Stimulated activated CD8-positive, alpha-beta memory T cell treated with anti-CD3 and anti-CD28 coated beads, Interleukin-12 subunit alpha, Interleukin-12 subunit beta, amount 100 ng/mL, for 1 hour (primary cell): ENCODE data around the gene SNED1.

Experiments
- DNase-seq: peaks from one replicate; pipeline ENCODE4 v3.0.0-alpha.2; 2020; ENCODE audit warnings: low read depth

Gene SNED1

DNA sequence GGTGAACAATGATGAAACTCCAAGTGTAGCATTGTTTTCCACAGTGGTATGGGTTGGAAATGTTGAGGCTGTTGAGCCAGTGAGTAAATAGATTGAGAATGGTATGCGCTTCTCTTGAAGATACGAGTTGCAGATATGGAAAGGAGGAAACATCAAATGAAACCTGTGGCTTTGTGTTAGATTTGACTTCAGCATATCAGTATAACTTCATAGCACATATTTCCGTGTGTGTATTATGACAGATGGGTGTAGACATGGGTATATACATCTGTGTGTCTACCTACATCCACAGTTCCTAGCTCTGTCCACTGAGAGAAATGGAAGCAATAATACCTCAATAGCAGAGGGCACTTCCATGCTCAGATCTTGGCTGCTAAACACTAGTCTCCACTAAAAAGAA, 8.0 kb downstream of the SNED1 start:
- DNase-seq: no peak

DNA sequence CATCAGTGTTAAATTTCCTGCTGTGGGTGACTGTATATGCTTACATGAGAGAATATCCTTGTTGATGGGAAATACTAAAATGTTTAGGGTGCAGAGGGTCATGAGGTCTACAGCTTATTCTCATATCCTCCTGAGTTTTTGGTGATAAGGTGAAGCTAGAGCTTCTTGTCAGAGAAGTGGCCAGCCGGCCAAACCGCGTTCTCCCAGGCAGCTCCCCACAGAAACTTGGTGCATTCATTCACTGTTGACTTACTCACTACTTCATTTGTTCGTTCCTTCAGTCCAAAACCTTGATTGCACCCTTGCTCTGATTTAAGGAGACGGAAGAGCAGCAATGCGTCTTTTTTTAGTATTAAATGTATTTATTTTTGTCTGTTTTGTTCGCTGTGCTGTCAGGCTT, 8.7 kb downstream of the SNED1 start:
- no peak for DNase-seq

DNA sequence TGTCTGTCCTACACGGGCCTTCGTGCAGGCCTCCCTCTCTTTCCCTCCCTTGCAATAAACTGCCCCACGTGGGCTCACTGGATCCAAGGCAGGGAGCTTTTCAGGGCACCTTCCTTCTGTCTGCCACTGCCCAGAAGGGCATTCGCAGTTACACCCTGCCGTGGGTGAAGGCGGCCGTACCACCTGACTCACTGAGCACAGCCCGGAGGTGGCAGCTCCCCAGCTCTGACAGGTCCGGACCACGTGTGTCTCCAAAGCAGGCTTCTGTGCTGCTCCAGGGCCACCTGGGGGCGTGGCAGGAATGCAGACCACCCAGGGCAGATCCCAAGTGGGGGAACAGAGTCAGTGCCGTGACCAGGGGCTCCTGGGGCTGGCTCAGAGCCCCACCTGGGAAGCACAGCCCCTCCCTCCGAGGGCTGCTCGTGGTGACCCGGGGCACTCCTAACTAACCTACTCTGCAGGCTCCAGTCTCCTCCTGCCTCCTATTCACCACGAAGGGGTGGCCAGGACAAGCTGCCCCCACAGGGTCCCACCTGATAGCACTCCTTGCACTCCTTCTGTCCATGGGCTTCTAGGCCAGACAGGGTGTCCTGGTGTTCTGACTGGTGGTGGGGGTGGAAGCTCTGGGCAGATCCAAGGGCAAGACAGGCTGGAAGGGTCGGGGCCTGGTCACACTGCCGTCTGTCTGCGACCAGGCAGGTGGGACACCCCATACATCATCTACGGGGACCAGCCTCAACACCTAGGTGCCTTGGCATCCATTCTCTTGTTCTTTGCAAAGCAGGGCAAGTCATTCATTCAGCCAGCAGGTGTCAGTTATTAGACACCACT, 9.7 kb downstream of the SNED1 start:
- DNase-seq: no peak

DNA sequence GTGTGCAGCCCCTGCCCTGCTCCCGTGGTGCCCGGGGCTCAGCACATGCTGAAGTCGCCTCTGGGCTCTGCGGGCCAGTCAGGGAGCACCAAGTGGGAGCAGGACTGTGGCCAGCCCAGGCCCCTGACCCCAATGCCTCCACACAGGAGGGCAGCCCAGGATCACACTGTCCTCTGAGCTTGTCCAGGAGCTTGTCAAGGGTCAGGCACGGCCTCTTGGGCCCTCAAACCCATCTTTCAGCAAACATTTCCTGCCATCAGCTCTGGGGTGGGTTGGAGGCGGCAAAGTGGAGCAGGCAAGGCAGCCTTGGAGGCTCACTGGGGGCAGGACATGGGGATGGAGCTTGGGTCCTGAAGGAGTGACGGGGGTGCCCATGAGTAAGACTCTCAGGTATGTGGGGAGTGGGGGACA, 10.3 kb downstream of the SNED1 start:
- DNase-seq: no peak

DNA sequence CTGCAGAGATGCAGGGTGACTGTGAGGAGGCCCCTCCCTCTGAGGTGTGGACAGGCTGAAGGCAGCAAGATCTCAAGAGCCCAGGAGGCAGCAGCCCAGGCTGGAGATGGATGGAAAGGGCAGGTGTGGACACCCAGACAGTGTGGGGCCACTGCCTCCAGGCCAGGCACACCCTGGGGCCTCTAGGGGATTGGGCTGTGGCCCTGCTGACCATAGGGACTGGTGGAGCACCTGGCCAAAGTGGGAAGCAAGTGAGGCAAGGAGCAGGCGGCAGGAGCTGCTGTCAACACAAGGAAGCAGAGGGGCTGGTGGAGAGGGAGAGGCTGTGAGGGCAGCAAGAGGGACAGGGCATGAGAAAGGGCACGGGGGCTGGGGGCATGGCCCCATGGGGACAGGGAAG, 10.8 kb downstream of the SNED1 start:
- no peak for DNase-seq

DNA sequence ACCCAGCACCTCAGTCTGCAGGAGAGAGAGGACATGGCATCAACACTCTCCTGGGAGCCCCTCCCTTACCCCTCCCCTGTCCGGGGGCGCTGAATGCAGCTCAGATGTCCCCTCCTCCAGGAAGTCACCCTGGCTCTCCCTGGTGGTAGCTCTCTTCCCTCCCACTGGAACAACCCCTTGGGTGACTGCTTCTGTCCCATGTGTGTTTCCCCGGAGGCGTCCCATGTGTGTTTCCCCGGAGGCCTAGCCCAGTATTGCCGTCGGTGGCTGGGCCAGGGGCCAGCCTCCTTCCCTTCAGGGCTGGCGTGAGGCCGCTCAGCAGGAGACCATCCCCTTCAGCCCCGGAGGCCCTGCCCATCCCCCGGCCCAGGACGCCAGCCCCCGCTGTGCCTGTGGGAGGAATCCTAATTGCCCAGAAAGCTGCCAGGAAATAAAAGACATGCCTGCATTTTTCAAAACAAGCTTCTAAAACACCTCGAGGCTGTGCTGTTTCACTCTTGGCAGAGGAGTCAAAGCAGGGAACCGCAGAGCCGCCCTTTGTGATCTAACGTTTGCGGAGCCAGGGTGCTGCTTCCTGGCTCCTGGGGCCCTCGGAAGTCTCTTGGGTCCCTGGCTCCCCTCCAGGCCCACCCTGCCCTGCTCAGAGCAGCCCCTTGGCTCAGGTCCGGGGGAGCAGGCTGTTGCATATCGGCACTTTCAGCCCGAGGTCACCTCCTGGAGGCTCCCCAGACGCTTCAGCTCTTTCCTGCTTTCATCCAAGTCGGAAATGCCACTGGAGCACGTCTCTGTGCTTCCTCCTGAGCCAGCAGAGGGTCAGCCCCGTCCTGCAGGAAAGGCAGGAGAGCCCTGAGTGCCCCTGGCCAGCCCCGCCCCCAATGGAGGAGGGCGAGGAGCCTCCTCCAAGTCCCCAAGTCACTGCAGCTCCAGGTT, 11.4 kb downstream of the SNED1 start:
- DNase-seq: no peak

DNA sequence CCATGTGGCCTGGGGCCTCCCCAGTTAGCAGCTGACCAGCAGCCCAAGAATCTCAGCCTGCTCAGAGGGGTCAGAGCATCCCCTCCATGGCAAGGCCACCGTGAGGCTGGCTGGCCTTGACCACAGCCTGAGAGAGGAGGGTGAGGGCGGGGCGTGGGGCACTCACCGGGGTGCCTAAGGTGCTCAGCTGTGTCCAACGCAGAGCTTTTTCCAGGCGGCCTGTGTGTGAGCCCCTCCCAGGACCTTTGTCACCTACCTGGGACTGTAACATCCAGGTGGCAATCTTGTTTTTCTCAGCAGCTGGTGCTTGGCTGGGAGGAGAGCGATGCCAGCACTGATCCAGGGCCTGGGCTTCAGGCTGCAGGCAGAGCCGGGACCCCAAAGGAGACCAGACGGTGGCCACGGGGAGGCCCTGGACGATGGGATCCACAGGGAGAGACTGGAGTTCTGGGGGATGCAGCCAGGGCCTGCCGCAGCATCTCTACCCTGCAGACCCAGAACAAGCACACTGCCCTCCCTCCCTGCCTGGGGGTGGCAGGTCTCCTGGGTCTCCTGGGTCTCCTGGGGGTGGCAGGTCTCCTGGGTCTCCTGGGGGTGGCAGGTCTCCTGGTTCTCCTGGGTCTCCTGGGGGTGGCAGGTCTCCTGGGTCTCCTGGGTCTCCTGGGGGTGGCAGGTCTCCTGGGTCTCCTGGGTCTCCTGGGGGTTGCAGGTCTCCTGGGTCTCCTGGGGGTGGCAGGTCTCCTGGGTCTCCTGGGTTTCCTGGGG, 12.3 kb downstream of the SNED1 start:
- no peak for DNase-seq

DNA sequence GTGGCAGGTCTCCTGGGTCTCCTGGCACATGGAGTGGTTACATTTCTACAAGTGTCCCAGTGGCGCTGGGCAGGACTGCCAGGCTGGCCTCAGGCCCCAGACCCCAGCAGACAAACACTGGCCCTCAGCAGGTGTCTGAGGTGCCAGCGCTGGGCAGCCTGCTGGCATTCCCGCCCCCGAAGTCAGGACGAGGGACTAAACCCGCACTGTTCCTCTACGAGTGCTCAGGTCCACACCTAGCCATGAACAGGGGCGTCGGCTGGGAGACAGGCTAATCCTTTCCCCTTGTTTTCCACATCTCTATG, 12.8 kb downstream of the SNED1 start:
- DNase-seq: no peak

DNA sequence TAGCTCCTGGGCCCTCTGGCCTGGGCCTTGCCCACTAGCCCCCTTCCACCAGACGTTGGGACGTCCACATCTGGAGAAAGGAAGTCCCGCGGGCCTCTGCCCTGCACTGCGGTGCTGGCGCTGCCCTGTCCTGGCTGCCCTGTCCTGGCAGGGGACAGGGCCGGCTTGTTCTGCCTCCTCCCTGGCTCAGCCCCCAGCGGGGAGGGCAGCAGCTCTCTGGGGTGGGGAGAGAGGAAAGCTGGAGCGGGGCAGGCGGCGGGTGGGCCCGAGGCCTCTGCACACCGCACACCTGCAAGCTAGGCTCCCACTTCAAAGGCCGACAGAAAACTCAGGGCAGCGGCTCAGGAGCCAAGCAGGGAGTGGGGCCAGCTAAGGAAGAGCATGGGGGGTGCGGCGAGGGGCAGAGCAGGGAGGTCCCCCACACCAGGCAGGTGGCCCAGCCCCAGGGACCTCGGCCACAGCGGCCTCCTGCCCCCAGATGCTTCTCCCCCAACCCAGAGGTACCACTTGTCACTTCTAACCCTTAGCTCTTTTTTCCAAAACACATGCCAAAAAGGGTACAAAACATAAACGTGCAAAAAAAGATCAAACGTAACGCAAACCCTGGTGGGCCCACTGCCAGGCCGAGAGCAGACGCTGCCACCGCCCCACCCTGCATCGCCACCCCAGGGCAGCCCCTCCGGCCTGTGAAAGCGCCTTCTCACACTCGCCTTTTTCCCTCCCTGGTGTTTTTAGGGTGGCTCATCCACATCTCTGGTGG, 13.5 kb downstream of the SNED1 start:
- DNase-seq: no peak

DNA sequence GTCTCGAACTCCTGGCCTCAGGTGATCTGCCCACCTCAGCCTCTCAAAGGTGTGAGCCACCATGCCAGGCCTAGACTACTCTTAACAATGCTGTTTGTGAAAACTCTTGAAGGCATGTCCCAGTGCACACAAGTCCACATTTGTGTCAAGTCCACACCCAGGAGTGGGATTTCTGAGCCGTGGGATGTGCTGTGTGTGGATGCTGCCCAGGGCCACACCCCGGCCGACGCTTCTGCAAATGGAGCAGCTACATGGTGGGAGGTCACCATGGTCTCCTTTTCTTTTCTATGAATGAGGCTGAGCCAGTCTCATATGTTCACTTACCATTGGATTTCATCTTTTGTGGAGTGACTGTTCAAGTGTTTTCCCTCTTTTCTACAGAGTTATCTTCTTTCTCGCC, 15.8 kb downstream of the SNED1 start:
- no peak for DNase-seq

DNA sequence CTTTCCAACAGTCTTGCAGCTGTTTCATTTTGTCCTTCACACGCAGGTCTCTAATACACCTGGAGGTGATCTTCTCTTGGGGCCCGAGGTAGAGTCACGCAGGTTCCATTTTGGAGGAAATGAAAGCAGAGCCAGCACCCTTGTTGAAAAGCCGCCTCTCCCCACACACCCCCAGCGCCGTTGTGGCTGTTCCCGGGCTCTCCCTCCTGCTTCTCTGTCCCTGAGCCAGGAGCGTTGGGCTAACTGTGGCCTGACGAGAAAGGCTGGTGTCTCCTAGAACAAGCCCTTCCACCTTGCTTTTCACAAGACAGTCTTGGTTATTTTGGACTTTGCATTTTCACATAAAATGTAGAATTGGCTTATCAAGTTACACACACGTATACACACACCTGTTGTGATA, 16.3 kb downstream of the SNED1 start:
- DNase-seq: no peak

DNA sequence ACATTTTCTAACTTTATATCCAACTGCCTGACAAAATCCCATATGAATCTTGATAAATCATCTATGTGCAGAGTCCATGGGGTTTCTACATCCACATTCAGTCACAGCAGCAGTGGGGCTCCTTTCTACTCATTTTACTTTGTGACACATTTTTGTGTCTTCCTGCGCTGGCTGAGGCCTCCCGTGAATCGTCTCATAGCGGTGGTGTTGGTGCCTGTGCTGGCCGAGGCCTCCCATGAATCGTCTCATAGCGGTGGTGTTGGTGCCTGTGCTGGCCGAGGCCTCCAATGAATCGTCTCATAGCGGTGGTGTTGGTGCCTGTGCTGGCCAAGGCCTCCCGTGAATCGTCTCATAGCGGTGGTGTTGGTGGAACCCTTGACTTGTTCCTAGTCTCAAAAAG, 17.0 kb downstream of the SNED1 start:
- DNase-seq: no peak

DNA sequence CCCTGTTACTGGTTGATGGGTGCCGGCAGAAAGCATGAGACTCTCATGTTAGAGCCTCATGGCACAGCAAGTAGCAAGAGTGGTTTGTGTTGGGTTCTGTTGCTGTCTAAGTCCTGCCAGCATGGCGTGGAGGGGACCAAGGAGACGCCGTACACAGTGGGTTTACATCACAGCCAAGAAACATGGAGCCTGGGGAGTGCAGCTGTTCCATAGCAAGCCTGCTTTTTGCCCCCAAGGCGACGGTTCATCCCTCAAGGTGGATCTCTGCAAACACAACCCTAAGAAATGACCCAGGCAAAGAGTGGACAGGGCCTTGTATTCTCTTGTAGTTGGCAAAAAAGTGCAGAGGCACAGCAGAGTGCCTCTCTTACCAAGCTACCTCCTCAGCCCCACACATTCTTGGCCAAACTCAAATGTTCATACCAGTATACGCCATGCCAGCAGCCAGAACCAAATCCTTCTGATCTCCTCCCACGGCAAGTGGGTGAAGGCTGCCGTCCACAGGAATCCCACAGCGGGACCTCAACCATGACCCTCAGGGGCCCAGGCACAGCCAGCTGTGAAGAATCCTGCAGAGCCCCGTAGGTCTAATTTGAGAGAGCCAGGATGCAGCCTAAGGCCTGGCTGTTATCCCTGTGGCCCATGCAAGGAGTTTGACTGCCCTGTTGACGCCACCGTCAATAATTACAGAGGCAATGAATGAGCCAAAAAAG, 19.0 kb downstream of the SNED1 start:
- DNase-seq: no peak

DNA sequence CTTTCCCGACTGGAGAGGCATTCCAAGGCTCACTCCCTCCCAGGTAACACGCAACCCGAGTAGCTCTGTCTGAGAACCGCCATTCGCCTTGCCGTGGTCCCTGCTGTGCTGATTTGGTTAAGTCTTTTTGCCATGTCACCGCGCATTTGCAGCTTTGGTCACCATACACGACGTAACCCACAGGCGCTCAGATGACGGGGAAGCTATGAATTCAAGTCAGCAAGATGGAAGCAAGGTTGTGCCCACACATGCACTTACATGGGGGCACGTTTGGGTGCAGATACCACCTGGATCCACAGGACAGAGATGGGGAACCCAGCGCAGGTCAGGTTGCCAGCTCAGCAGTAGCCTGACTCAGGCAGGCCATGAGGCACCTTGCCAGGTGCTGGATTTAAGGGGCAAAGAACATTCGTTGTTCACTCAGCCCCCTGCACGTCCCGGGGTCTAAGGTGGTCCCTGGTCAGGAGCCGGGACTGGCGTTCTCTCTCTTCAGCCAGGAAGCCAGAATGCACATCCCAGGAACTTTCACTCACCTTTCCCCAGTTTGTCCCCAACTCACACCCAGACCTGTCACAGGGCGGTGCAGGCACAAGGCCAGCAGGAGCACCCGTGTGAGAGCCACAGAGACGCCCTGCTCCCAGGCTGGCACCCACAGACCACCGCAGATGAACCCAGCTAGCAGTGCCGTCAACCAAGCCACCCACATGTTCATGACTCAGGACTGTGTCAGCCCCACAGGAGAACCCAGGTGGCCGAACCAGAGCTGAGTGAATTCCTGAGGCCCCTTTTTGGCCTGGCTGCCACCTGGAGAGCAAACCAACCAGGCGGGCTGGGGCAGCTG, 19.9 kb downstream of the SNED1 start:
- DNase-seq: no peak

DNA sequence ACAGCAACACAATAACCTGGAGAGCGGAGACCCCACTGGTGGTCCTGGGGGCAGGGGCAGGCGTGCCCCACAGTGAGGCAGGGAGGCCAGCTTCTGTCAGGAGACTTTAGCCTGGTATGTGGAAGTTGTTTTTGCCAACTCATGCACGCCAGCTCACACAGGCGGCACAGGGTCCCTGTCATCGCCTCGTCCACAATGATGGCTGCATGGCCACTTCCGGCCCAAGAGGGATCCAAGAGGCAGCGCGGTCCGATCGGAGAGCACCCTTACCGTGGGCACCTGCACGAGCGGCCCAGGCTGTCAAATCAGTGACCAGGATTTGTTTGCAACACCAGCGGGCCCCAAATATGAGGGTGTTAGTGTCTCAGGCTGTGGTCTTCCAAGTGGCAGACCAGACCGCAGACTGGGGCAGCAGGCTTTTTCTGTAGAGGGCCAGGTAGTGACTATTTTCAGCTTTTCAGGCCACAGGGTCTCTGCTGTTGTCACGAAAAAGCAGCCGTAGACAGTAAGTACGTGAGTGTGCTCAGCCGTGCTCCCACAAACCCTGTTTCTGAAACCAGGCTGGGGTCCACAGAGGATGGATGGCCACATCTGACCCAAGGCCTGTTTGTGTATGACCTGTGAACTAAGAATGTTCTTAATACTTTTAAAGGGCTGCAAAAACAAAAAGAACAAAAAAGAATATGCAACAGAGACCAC, 21.2 kb downstream of the SNED1 start:
- DNase-seq: no peak

DNA sequence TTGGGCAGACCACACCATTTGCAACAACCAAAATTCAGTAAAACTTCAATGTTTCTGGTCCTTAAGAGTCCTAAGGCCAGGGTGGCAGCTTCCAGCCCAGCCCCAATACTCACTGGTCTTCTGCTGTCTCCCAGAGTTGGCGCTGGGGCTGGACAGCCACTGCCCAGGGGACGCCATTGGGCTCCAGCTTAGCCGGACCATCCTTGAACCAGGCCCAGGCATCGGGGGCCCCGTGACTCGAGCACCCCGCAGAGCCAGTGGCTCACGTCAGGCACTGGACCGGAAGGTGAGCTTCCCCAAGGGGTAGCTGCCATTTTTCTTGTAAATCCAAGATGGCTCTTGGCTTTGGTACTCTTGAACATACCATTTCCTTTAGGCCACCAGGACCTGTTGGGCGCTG, 21.8 kb downstream of the SNED1 start:
- DNase-seq: no peak

DNA sequence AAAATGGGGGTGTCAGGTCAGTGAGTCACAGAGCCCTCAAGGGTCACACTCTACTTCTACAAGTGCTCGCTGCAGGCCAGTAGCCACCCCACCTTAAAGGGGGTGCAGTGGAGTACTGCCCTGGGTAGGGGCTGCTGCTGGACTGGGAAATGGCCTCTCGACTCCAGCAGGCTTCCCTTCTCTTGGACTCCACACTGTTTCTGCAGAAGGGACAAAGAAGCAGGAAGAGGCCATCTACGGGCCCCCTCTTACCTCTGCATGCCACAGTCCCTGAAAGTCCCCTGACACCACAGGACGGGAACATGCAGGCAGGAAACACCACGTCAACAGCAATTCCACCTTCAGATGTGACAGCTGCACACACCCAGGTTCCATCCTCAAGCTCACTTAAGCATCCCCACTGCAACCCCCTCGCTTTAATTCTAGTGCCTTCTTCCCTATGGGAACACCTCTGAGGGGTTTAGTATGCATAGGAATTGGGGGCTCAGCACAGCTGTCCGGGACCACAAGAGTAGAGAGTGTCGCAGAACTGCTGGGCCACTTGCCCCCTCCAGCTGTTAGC, 22.3 kb downstream of the SNED1 start:
- DNase-seq: no peak

DNA sequence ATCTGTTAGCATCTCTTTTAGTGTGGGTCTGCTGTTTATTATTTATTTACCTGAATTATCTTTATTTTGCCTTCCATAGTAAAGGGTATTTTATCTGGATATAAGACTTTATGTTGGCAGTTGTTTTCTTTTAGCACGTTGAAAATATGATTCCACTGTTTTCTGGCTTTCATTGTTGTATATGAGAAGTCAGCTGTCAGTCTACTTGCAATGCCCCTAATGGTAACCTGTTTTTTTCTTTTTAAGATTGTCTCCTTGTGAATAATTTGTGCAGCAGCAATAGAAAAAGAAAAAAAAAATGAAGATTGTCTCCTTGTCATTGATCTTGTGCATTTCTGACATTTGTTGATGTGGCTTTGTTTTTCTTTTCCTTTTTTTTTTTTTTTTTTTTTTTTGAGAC, 27.2 kb downstream of the SNED1 start:
- DNase-seq: no peak

DNA sequence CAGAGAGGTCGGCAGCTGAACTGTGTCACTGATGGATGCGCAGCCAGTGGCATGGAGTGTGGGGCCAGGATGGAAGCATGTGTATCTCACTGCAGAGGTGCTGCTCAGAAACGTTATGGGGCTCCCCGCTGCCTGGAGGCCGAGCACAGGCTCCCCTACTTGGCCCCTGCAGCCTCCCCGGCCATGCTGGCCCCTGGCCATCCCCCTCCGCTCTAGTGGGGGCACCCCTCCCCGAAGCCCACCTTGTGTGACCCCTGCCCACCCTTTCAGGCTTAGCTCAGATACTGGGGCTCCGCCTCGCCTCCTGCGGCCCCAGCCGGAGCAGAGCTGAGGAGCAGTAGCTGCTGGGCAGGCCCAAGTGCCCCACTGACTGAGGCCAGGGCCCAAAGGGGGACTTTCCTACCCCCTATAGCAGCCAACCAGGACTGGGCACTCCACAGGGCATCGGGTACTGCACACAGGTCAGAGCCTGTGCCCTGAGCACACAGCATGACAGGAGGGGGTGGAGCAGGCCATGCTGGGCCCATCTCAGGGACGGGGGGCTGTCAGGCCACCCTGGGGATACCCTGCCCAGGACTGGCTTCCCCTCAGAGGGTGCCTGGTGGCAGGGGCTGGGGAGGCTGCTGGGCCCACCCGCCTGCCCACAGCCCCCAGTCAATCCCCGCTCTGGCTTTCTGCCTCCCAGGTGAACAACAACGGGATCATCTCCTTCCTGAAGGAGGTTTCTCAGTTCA, 31.3 kb downstream of the SNED1 start:
- DNase-seq: no peak
